Prostate gland (tissue), 2 donors: ENCODE measurements around the gene AGR3. TPM values are rescaled to one million over a fixed set of nuclear protein-coding genes. Genes with fewer than 3 reads are reported as not detected.

ENCODE experiments used
- DNase-seq: peaks from one replicate; pipeline ENCODE4 v3.0.0-alpha.2; 2019; ENCODE audit warnings: low spot score
- H3K27ac ChIP-seq, 2 donors: fragments of 200-600 bp; sonication (generic); 2 replicates each; pipeline ENCODE4 v1.5.1; 2017 to 2019
- H3K27me3 ChIP-seq: fragments of 200-600 bp; sonication (generic); replicated peaks from 2 replicates; pipeline ENCODE4 v1.5.1; 2019; ENCODE audit not compliant: insufficient read depth
- H3K36me3 ChIP-seq, 2 donors: fragments of 200-600 bp; sonication (generic); 1 replicate in 1 of 2; 2 replicates in 1 of 2; pipeline versions ENCODE4 v1.5.1 to v1.8.1; 2017 to 2019
- H3K4me1 ChIP-seq: fragments of 200-600 bp; sonication (generic); replicated peaks from 2 replicates; pipeline ENCODE4 v1.5.1; 2019
- H3K4me3 ChIP-seq, 2 donors: fragments of 200-600 bp; sonication (generic); 2 replicates each; pipeline ENCODE4 v1.5.1; 2017 to 2019
- H3K9me3 ChIP-seq: fragments of 200-600 bp; sonication (generic); 2 replicates; pipeline ENCODE4 v1.5.1; 2017
- POLR2A ChIP-seq: fragments of 450-650 bp; IDR thresholded peaks from one replicate; pipeline ENCODE4 v1.6.1; 2016; ENCODE audit warnings: antibody characterized with exemption, mild to moderate bottlenecking
- POLR2AphosphoS5 ChIP-seq: sonication (generic); formaldehyde crosslinking; IDR thresholded peaks from one replicate; pipeline ENCODE4 v1.6.1; 2017; ENCODE audit warnings: antibody characterized with exemption
- WGBS: methylation state at CpG from one replicate; pipeline ENCODE4 v1.1.5; 2018; 5-methylcytosine and 5-hydroxymethylcytosine counted together
- intact Hi-C: fragments of 100-400 bp; cut with DNase I; formaldehyde crosslinking; loops from one replicate; pipeline ENCODE4 v1.14.2; 2022
- total RNA-seq, 2 donors: library from RNA; depleted of rRNA; stranded (reverse); fragments of >200 nt; gene quantifications; one replicate each; pipeline ENCODE4 v1.1.0, GENCODE V29; 2016
- TF ChIP-seq, protein P1 (sequence below), 4 experiments: fragments of 200-600 bp in 2 of 4; fragments of 450-650 bp in 2 of 4; sonication (generic) in 2 of 4; IDR thresholded peaks; 1 replicate in 3 of 4; 2 replicates in 1 of 4; pipeline ENCODE4 v1.5.1; 2016 to 2019; ENCODE audit warnings: antibody characterized with exemption in 4 of 4, mild to moderate bottlenecking in 2 of 4, moderate library complexity in 2 of 4

Gene AGR3
- total RNA-seq, 2 donors from 2014 or later, result 6.7 TPM; not detected in 1

DNA sequence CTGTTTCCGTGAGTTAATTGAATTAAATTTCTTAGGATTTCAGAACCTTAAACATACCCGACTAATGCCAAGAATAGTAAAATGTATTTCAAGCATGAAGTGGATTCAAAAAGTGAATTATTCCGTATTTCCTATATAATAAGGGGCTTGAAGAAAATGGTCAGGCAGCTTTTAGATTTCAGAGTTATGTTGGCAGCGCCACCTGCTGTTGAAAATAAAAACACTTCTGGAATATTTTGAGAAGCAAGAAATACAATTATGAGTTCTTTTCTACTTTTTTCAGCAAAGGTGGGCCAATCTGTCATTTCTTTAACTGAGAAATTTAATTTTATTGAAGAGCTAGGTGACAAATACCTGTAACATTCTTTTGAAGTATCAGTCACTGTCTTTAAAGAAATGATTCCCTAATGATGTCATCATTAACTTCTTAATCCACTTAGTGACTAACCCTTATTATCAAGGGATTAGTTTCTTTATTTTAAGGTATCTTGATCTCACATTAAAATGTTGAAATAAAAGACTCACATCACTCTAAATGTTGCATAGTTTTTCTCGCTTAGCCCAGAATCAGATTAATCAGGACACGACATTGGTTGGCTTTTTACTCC, 36.6 kb upstream of the AGR3 start:
- WGBS, result 50% methylated on average over 6 of the region's 6 CpGs

DNA sequence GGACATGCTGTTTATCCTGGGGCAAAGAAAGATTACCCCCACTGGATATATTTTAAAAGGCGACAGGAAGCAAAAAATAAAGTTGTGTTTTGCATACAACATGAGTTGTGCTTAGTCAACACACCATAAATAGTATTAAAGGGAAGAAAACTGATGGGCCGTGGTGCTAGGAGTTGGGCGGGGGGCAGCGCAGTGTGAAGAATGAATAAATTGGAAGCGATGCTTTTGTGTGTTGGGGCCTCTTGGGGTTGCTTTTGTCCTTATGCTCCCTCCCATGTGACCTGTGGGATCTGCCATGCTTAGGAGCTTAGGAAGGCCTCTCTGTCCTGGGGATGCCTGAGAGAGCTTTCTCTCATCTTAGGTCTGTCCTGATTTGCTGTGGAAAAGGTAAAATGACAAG, 35.0 kb upstream of the AGR3 start:
- 95% methylated on average over 5 of the region's 5 CpGs for WGBS
- no peaks in the 10 kb centered on the region for H3K27me3 ChIP-seq
- H3K4me3 ChIP-seq, result no peak overlapping the region
- no peak overlapping the region for H3K27ac ChIP-seq
- DNase-seq, result no peak
- H3K4me1 ChIP-seq, result no peaks in the 10 kb centered on the region
- TF ChIP-seq POLR2A (no peak), POLR2AphosphoS5 (no peak)
- TF ChIP-seq, protein P1, sequence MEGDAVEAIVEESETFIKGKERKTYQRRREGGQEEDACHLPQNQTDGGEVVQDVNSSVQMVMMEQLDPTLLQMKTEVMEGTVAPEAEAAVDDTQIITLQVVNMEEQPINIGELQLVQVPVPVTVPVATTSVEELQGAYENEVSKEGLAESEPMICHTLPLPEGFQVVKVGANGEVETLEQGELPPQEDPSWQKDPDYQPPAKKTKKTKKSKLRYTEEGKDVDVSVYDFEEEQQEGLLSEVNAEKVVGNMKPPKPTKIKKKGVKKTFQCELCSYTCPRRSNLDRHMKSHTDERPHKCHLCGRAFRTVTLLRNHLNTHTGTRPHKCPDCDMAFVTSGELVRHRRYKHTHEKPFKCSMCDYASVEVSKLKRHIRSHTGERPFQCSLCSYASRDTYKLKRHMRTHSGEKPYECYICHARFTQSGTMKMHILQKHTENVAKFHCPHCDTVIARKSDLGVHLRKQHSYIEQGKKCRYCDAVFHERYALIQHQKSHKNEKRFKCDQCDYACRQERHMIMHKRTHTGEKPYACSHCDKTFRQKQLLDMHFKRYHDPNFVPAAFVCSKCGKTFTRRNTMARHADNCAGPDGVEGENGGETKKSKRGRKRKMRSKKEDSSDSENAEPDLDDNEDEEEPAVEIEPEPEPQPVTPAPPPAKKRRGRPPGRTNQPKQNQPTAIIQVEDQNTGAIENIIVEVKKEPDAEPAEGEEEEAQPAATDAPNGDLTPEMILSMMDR (IDR thresholded peaks at IDR 0.05), result no peak
- intact Hi-C loops, result loop anchor here (5.0 to 10.0 kb wide), 4 partner anchors 112 to 839 kb away; partner anchors contain the start of gene AGR2
- H3K36me3 ChIP-seq, result no peaks in the 10 kb centered on the region
- H3K9me3 ChIP-seq, result no peaks in the 10 kb centered on the region

More for the DNA sequence above, 36.6 kb upstream of the AGR3 start:
- TF ChIP-seq POLR2AphosphoS5, result no peak
- TF ChIP-seq, protein P1 (IDR thresholded peaks at IDR 0.05), result peak; percentile 37 to 90 (median 80)
- H3K36me3 ChIP-seq, result no peaks in the 10 kb centered on the region
- H3K4me1 ChIP-seq, result no peaks in the 10 kb centered on the region
- intact Hi-C loops, result loop anchor here (5.0 to 10.0 kb wide), 4 partner anchors 114 to 841 kb away; partner anchors contain the start of gene AGR2
- no peaks in the 10 kb centered on the region for H3K9me3 ChIP-seq
- H3K4me3 ChIP-seq, result no peak overlapping the region
- no peaks in the 10 kb centered on the region for H3K27me3 ChIP-seq
- H3K27ac ChIP-seq, result no peak overlapping the region
- DNase-seq, result peak; percentile 28

DNA sequence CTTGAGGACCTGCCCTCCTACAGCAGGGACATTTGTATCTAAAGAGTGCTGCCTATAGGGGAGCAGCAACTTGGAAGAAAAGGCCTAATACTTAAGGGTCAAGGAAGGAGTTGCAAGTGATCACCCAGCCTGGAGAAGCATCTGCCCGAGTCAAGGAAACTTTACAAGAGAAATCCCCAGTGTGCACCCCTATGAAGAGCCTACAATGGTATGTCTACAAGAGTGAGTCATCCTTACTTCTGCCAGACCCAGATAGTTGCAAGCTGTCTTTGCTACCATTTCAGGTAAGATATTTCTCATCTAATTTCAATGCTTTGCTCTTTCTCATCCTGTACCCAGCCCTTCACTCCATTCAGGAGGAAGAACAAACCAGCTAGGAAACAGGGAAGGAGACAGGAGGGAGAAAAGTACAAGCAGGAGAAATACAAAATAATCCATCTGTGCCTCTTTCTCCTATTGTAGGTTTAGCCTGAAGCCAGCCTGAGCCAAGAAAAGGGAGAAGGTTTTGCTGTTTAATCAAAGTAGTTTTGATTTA, 34.4 kb upstream of the AGR3 start:
- no peak for TF ChIP-seq POLR2AphosphoS5
- no peak for TF ChIP-seq POLR2A
- TF ChIP-seq, protein P1 (IDR thresholded peaks at IDR 0.05), result no peak
- 45% methylated on average over 1 of the region's 1 CpG for WGBS
- no peaks in the 10 kb centered on the region for H3K36me3 ChIP-seq
- no peak overlapping the region for H3K4me3 ChIP-seq
- H3K9me3 ChIP-seq, result no peaks in the 10 kb centered on the region
- no peaks in the 10 kb centered on the region for H3K4me1 ChIP-seq
- intact Hi-C loops, result loop anchor here (5.0 to 10.0 kb wide), 4 partner anchors 111 to 839 kb away; partner anchors contain the start of gene AGR2
- no peak overlapping the region for H3K27ac ChIP-seq
- H3K27me3 ChIP-seq, result no peaks in the 10 kb centered on the region
- DNase-seq, result no peak

DNA sequence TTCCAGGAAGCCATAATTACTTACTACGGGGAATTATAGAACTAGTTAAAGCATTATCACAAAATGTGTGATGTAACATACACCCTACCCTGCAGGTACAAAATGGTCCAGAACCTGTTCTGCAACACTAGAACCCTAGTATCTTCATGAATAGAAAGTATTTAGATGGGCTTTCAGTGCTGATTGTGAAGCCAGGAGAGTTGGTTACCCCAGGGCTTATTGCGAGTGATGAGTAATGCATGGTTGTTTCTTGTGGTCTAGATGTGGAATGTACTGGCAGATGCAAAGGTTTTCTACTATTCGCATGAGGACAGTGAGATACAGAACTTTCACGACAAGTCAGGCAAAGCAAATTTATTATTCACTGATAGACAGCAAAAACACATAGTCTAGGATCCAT, 33.6 kb upstream of the AGR3 start:
- no peak for DNase-seq
- no peaks in the 10 kb centered on the region for H3K36me3 ChIP-seq
- no peak overlapping the region for H3K4me3 ChIP-seq
- 84% methylated on average over 4 of the region's 4 CpGs for WGBS
- no peaks in the 10 kb centered on the region for H3K27me3 ChIP-seq
- intact Hi-C loops, result loop anchor here (5.0 to 10.0 kb wide), 4 partner anchors 111 to 838 kb away; partner anchors contain the start of gene AGR2
- TF ChIP-seq POLR2AphosphoS5 (no peak), POLR2A (no peak)
- TF ChIP-seq, protein P1 (IDR thresholded peaks at IDR 0.05), result no peak
- no peaks in the 10 kb centered on the region for H3K9me3 ChIP-seq
- no peaks in the 10 kb centered on the region for H3K4me1 ChIP-seq
- H3K27ac ChIP-seq, result no peak overlapping the region

DNA sequence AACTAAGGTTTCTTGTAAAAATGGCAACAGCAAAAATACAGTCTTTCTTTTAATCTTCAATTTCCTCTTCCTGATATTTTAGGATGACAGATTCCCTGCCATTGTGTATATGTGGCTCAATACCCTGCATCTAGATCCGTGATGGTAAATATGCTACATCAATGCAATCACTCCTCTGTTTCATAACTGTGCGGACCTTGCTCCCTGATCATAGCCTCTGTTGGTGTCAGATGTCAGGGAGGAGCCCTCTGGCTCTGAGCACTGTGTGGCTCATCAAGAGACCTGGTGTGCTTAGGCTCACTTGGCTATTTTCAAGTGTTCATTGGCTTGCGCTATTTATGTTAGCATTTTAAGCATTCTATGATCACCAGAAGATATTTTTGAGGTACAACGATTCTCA, 33.0 kb upstream of the AGR3 start:
- Histone ChIP-seq H3K27me3 (no peaks in the 10 kb centered on the region), H3K36me3 (no peaks in the 10 kb centered on the region), H3K4me3 (no peak overlapping the region), H3K27ac (no peak overlapping the region), H3K4me1 (no peaks in the 10 kb centered on the region), H3K9me3 (no peaks in the 10 kb centered on the region)
- WGBS, result 87% methylated on average over 4 of the region's 4 CpGs
- TF ChIP-seq, protein P1 (IDR thresholded peaks at IDR 0.05), result no peak
- no peak for DNase-seq
- intact Hi-C loops, result loop anchor here (5.0 to 10.0 kb wide), 4 partner anchors 110 to 837 kb away; partner anchors contain the start of gene AGR2
